ENCODE results near the gene UNC5A. TPM values are rescaled to one million over a fixed set of nuclear protein-coding genes. Genes with fewer than 3 reads are reported as not detected.

UNC5A gene
- total and polyA plus RNA-seq, 4 donors, result not detected

DNA sequence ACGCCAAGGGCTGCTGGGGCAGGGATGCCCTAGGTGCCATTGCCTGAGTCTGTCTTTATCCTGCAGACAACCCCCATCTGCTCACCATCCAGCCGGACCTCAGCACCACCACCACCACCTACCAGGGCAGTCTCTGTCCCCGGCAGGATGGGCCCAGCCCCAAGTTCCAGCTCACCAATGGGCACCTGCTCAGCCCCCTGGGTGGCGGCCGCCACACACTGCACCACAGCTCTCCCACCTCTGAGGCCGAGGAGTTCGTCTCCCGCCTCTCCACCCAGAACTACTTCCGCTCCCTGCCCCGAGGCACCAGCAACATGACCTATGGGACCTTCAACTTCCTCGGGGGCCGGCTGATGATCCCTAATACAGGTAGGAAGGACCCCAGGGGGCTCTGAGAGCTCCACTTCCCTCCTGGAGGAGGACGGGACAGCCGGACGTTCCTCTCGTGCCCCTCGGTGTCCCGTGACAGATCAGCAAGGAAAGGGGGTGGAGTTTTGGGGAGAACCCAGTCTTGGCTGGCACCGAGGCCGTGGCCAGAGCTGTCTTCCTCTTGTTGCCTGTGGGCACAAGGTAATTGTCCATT is 63.9 kb downstream of the UNC5A start:
- ATAC-seq (ENCODE audit: low FRiP score) (no peak), DNase-seq (no peak)
- no peaks in the 10 kb centered on the region for H3K36me3 ChIP-seq (ENCODE audit: control insufficient read depth in 1 of 2, insufficient read depth in 2 of 2, low read length in 1 of 2)
- H3K27ac ChIP-seq (ENCODE audit: low read depth in 1 of 2, low read length in 2 of 2), result no peak overlapping the region
- intact Hi-C loops (cut with DNase I), result no loop called here
- no peaks in the 10 kb centered on the region for H3K9me3 ChIP-seq (ENCODE audit: control insufficient read depth, low read length)
- H3K4me3 ChIP-seq (ENCODE audit: low read length in 2 of 2), result no peak overlapping the region
- no peaks in the 10 kb centered on the region for H3K4me1 ChIP-seq (ENCODE audit: control insufficient read depth in 1 of 2, insufficient read depth in 2 of 2, low read length in 2 of 2)
- H3K27me3 ChIP-seq (ENCODE audit: control insufficient read depth in 1 of 2, insufficient read depth in 2 of 2, low read length in 1 of 2), result no peaks in the 10 kb centered on the region
- 68 to 79% methylated on average over 20 of the region's 20 CpGs for WGBS, 2 donors

DNA sequence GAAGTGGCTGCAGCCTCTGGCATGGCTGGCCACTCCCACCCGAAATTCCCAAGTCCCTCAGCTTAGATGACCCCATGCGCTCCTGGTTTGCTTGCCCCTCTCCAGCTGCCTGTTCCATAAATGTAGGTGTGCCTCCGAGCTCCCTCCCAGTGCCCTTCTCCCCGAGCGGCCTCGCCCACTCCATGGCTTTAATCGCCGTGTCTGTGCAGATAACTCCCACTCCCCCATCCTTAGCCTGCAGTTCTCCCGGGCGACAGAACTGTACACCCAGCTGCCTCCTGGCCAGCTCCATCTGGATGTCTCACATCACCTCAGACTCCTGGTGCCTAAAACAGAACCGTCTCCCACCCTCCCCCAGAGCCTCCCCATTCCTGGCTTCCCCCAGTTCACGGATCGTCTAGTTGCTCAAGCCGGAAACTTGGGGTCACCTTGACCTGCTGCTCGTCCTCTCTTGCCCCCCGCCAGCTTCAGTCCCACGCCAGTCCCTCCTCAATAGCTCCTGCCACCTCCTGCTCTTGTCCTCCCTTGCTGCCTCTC is 64.7 kb downstream of the UNC5A start:
- WGBS, 2 donors, result 57 to 68% methylated on average over 17 of the region's 17 CpGs
- Histone ChIP-seq H3K27ac (ENCODE audit: low read depth in 1 of 2, low read length in 2 of 2) (no peak overlapping the region), H3K9me3 (ENCODE audit: control insufficient read depth, low read length) (no peaks in the 10 kb centered on the region), H3K27me3 (ENCODE audit: control insufficient read depth in 1 of 2, insufficient read depth in 2 of 2, low read length in 1 of 2) (no peaks in the 10 kb centered on the region), H3K36me3 (ENCODE audit: control insufficient read depth in 1 of 2, insufficient read depth in 2 of 2, low read length in 1 of 2) (no peaks in the 10 kb centered on the region), H3K4me3 (ENCODE audit: low read length in 2 of 2) (no peak overlapping the region), H3K4me1 (ENCODE audit: control insufficient read depth in 1 of 2, insufficient read depth in 2 of 2, low read length in 2 of 2) (no peaks in the 10 kb centered on the region)
- intact Hi-C loops (cut with DNase I), result no loop called here
- ATAC-seq (ENCODE audit: low FRiP score), result no peak
- no peak for DNase-seq

DNA sequence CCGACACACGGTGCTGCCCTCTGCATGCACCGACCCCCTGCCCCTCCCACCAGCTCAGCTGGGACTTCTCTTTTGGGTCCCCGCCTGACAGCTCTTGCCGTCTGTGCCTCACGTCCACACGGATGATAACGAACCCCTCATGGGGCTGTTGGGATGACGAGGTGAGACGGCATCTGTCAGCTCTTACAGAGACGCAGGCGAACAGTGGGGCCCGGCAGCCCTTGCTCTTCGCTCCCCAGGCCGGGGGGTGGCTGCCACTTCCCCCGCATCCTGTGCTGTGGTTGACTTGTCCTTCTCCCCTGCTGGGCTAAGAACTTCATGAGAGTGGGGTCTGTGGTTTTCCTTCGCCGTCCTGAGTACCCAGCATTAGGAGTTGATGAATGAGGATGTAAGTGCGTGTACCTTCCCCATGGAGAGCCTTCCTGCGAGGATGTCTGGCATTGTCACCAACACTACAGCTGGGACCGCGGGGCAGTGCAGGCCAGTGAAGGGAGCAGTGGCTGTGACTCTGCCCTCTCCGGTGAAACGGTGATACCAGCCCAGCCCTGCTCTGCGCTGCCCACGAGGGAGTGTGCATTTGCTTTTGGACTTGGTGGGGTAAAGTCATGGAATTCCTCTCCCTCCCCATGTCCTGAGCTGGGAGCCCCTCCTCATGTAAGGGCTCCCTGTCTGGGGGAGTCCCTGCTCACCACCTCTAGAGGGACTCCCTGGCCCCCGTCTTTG is 65.6 kb downstream of the UNC5A start:
- Histone ChIP-seq H3K4me1 (ENCODE audit: control insufficient read depth in 1 of 2, insufficient read depth in 2 of 2, low read length in 2 of 2) (no peaks in the 10 kb centered on the region), H3K36me3 (ENCODE audit: control insufficient read depth in 1 of 2, insufficient read depth in 2 of 2, low read length in 1 of 2) (no peaks in the 10 kb centered on the region), H3K9me3 (ENCODE audit: control insufficient read depth, low read length) (no peaks in the 10 kb centered on the region), H3K27ac (ENCODE audit: low read depth in 1 of 2, low read length in 2 of 2) (no peak overlapping the region), H3K27me3 (ENCODE audit: control insufficient read depth in 1 of 2, insufficient read depth in 2 of 2, low read length in 1 of 2) (no peaks in the 10 kb centered on the region), H3K4me3 (ENCODE audit: low read length in 2 of 2) (no peak overlapping the region)
- no peak for ATAC-seq (ENCODE audit: low FRiP score)
- no peak for DNase-seq
- intact Hi-C loops (cut with DNase I), result no loop called here
- 37 to 42% methylated on average over 27 of the region's 27 CpGs for WGBS, 2 donors

DNA sequence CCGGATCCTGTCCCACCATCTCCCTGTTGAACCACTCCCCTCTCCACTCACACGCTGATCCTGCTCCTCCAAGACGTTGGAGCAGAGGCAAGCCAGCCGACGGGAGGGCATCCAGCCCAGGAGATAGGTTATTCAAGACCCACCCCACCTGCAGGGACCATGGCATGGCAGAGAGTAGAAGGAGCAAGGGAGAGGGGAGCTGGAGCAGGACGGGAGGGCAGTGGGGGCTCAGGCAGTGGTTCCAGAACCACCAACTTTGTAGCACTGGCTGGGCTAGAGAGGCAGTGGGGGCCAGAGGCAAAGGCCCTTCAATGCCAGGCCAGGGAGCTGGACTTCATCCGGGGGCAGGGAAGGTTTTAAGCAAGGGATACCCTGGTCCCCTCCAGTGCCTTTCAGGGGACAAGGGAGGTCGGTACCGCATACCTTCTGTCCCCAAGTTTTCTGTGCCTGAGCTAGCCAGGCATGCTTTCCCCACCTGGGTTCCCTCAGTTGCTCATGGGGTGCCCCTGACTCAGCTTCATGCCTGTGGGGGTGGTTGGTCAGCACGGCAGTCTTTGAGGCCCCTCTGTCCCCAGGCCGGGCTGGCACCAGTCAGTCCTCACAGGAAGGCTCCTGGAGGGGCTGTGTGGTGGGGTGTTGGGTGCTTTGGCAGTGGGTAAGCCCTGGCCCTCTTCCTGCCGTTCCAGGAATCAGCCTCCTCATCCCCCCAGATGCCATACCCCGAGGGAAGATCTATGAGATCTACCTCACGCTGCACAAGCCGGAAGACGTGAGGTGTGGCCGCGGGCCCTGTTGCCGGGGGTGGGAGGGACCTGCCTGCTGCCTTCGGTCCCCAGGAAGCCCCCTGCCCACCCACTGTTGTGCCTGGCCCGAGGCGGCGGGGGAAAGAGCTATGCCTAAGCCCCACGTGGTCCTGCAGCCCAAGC is 66.4 kb downstream of the UNC5A start:
- DNase-seq, result peak in 1 of 2 donors; percentile 76
- WGBS, 2 donors, result 60 to 68% methylated on average over 22 to 24 of the region's 24 CpGs
- H3K9me3 ChIP-seq (ENCODE audit: control insufficient read depth, low read length), result no peaks in the 10 kb centered on the region
- H3K27ac ChIP-seq (ENCODE audit: low read depth in 1 of 2, low read length in 2 of 2), result no peak overlapping the region
- H3K4me1 ChIP-seq (ENCODE audit: control insufficient read depth in 1 of 2, insufficient read depth in 2 of 2, low read length in 2 of 2), result no peaks in the 10 kb centered on the region
- no peaks in the 10 kb centered on the region for H3K36me3 ChIP-seq (ENCODE audit: control insufficient read depth in 1 of 2, insufficient read depth in 2 of 2, low read length in 1 of 2)
- no peaks in the 10 kb centered on the region for H3K27me3 ChIP-seq (ENCODE audit: control insufficient read depth in 1 of 2, insufficient read depth in 2 of 2, low read length in 1 of 2)
- intact Hi-C loops (cut with DNase I), result no loop called here
- ATAC-seq (ENCODE audit: low FRiP score), result no peak
- H3K4me3 ChIP-seq (ENCODE audit: low read length in 2 of 2), result no peak overlapping the region

DNA sequence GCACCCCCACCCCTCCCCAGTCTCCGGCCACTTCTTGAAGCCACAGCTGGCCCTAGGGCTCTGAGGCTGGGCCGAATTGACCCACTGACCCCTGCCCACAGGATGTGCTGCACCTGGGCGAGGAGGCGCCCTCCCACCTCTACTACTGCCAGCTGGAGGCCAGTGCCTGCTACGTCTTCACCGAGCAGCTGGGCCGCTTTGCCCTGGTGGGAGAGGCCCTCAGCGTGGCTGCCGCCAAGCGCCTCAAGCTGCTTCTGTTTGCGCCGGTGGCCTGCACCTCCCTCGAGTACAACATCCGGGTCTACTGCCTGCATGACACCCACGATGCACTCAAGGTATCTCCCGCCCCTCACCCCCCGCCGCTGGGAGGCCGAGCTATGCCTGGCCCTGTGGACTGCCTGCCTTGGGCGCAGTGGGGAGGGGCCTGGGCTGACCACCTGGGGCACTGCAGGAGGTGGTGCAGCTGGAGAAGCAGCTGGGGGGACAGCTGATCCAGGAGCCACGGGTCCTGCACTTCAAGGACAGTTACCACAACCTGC is 67.5 kb downstream of the UNC5A start:
- DNase-seq (peak in 1 of 2 donors; percentile 66), ATAC-seq (ENCODE audit: low FRiP score) (no peak)
- intact Hi-C loops (cut with DNase I), result no loop called here

DNA sequence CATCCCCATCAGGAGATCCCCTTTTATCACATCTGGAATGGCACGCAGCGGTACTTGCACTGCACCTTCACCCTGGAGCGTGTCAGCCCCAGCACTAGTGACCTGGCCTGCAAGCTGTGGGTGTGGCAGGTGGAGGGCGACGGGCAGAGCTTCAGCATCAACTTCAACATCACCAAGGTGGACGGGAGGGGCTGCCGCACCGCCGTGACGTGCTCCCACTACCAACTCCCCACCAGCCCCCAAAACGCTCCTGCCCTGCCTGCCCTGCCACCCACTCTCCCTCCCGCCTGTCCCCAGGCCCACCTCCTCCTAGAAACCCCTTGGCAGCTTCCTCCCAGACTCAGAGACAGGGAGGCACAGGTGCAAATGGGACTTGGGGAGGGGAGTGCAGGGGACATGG is 68.1 kb downstream of the UNC5A start:
- Histone ChIP-seq H3K36me3 (ENCODE audit: control insufficient read depth in 1 of 2, insufficient read depth in 2 of 2, low read length in 1 of 2) (no peaks in the 10 kb centered on the region), H3K27ac (ENCODE audit: low read depth in 1 of 2, low read length in 2 of 2) (no peak overlapping the region), H3K4me3 (ENCODE audit: low read length in 2 of 2) (no peak overlapping the region), H3K9me3 (ENCODE audit: control insufficient read depth, low read length) (no peaks in the 10 kb centered on the region), H3K4me1 (ENCODE audit: control insufficient read depth in 1 of 2, insufficient read depth in 2 of 2, low read length in 2 of 2) (no peaks in the 10 kb centered on the region), H3K27me3 (ENCODE audit: control insufficient read depth in 1 of 2, insufficient read depth in 2 of 2, low read length in 1 of 2) (no peaks in the 10 kb centered on the region)
- intact Hi-C loops (cut with DNase I), result no loop called here
- ATAC-seq (ENCODE audit: low FRiP score), result no peak
- DNase-seq, result no peak
- WGBS, 2 donors, result 83 to 86% methylated on average over 12 of the region's 12 CpGs

More for the DNA sequence above, 67.5 kb downstream of the UNC5A start:
- Histone ChIP-seq H3K27me3 (ENCODE audit: control insufficient read depth in 1 of 2, insufficient read depth in 2 of 2, low read length in 1 of 2) (no peaks in the 10 kb centered on the region), H3K9me3 (ENCODE audit: control insufficient read depth, low read length) (no peaks in the 10 kb centered on the region), H3K4me1 (ENCODE audit: control insufficient read depth in 1 of 2, insufficient read depth in 2 of 2, low read length in 2 of 2) (no peaks in the 10 kb centered on the region), H3K27ac (ENCODE audit: low read depth in 1 of 2, low read length in 2 of 2) (no peak overlapping the region), H3K36me3 (ENCODE audit: control insufficient read depth in 1 of 2, insufficient read depth in 2 of 2, low read length in 1 of 2) (no peaks in the 10 kb centered on the region), H3K4me3 (ENCODE audit: low read length in 2 of 2) (no peak overlapping the region)
- WGBS, 2 donors, result 73 to 80% methylated on average over 21 of the region's 21 CpGs

DNA sequence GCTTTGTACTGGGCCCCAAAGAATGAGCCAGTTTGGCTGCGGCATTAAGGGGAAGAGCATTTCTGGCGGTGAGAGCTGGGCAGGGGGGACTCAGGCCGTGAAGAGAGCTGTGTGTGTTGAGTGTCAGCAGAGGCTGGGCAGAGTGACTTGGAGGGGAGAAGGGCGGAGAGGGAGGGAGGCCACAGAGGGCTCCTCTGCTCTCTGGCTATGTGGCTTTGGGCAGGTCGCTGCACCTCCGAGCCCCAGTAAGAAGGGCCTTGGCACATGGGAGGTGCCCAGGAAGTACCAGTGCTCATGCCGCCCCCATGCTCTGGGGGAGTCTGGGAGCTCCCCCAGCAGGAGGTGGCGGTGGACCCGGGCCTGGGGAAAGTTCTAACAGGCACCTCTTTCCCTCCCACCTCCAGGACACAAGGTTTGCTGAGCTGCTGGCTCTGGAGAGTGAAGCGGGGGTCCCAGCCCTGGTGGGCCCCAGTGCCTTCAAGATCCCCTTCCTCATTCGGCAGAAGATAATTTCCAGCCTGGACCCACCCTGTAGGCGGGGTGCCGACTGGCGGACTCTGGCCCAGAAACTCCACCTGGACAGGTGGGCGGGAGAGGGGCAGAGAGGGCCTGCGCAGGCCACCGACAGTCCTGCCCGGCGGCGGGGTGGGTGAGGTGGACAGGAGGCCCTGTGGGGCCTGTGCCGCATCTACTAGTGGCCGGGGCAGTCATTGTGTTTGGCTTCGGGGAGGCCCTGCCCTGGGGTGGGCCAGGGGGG is 68.7 kb downstream of the UNC5A start:
- Histone ChIP-seq H3K4me1 (ENCODE audit: control insufficient read depth in 1 of 2, insufficient read depth in 2 of 2, low read length in 2 of 2) (no peaks in the 10 kb centered on the region), H3K9me3 (ENCODE audit: control insufficient read depth, low read length) (no peaks in the 10 kb centered on the region), H3K4me3 (ENCODE audit: low read length in 2 of 2) (no peak overlapping the region), H3K27me3 (ENCODE audit: control insufficient read depth in 1 of 2, insufficient read depth in 2 of 2, low read length in 1 of 2) (no peaks in the 10 kb centered on the region), H3K27ac (ENCODE audit: low read depth in 1 of 2, low read length in 2 of 2) (no peak overlapping the region), H3K36me3 (ENCODE audit: control insufficient read depth in 1 of 2, insufficient read depth in 2 of 2, low read length in 1 of 2) (no peaks in the 10 kb centered on the region)
- peak in 1 of 2 donors; percentile 75 for DNase-seq
- intact Hi-C loops (cut with DNase I), result no loop called here
- WGBS, 2 donors, result 85 to 90% methylated on average over 21 to 23 of the region's 23 CpGs
- no peak for ATAC-seq (ENCODE audit: low FRiP score)

All from aorta (tissue), 5 donors.